Upper lobe of left lung (tissue), 6 donors: ENCODE data around the gene CTDNEP1. TPM values are rescaled to one million over a fixed set of nuclear protein-coding genes. Genes with fewer than 3 reads are reported as not detected.

ENCODE experiments used
- ATAC-seq, 2 donors: fragments of 200-7000 bp; cut with Tn5 transposase; one replicate each; pipeline ENCODE4 v1.9.1; 2022; ENCODE audit warnings: mild to moderate bottlenecking in 2 of 2, moderate library complexity in 2 of 2; ENCODE audit not compliant: low FRiP score in 2 of 2
- DNase-seq, 2 donors: peaks; one replicate each; pipeline ENCODE4 v3.0.0-alpha.2; 2019 to 2020
- H3K27ac ChIP-seq, 4 donors: fragments of 200-600 bp; sonication (generic); one replicate each; pipeline ENCODE4 v1.5.1; 2016 to 2019
- H3K27me3 ChIP-seq, 4 donors: fragments of 200-600 bp; sonication (generic); one replicate each; pipeline ENCODE4 v1.5.1; 2017 to 2019
- H3K36me3 ChIP-seq, 4 donors: fragments of 200-600 bp; sonication (generic); one replicate each; pipeline ENCODE4 v1.5.1; 2016 to 2019
- H3K4me1 ChIP-seq, 4 donors: fragments of 200-600 bp; sonication (generic); one replicate each; pipeline ENCODE4 v1.5.1; 2018 to 2019
- H3K4me3 ChIP-seq, 4 donors: fragments of 200-600 bp; sonication (generic); one replicate each; pipeline ENCODE4 v1.5.1; 2017 to 2019; ENCODE audit warnings: mild to moderate bottlenecking in 2 of 4, moderate library complexity in 1 of 4
- H3K9me3 ChIP-seq, 4 donors: fragments of 200-600 bp; sonication (generic); one replicate each; pipeline ENCODE4 v1.5.1; 2018 to 2019
- EP300 ChIP-seq, 4 donors: sonication (generic); formaldehyde crosslinking; IDR thresholded peaks; one replicate each; pipeline ENCODE4 v1.5.1; 2017; ENCODE audit warnings: antibody characterized with exemption in 4 of 4, control low read depth in 2 of 4
- POLR2A ChIP-seq, 4 donors: fragments of 450-650 bp; IDR thresholded peaks; one replicate each; pipeline ENCODE4 v1.5.1; 2016 to 2017; ENCODE audit warnings: antibody characterized with exemption in 4 of 4, mild to moderate bottlenecking in 2 of 4
- POLR2AphosphoS5 ChIP-seq, 2 donors: sonication (generic); formaldehyde crosslinking; IDR thresholded peaks; one replicate each; pipeline ENCODE4 v1.5.1; 2017; ENCODE audit warnings: antibody characterized with exemption in 2 of 2
- WGBS, 2 donors: methylation state at CpG; one replicate each; pipeline ENCODE4 v1.1.5; 2017 to 2018; 5-methylcytosine and 5-hydroxymethylcytosine counted together
- total RNA-seq, 6 donors: library from RNA; depleted of rRNA in 4 of 6; stranded (reverse); fragments of >200 nt in 4 of 6; gene quantifications; one replicate each; pipeline versions ENCODE4 v1.1.0 to v1.2.1, GENCODE V29; 2016 to 2021
- TF ChIP-seq, protein P1 (sequence below), 6 experiments: fragments of 450-650 bp in 4 of 6; fragments of 200-600 bp in 2 of 6; sonication (generic) in 2 of 6; IDR thresholded peaks; one replicate each; pipeline ENCODE4 v1.5.1; 2016 to 2019; ENCODE audit warnings: antibody characterized with exemption in 6 of 6
- donor health status: DM: no; HTN: no; CAD: no; lungs with moderate emphysema.
- donor health status: DM: no; HTN: yes; CAD: no; lungs with severe emphysema.

Gene CTDNEP1
- total RNA-seq, 6 donors from 2014 or later, result 62.9 to 139 (median 75.0) TPM

DNA sequence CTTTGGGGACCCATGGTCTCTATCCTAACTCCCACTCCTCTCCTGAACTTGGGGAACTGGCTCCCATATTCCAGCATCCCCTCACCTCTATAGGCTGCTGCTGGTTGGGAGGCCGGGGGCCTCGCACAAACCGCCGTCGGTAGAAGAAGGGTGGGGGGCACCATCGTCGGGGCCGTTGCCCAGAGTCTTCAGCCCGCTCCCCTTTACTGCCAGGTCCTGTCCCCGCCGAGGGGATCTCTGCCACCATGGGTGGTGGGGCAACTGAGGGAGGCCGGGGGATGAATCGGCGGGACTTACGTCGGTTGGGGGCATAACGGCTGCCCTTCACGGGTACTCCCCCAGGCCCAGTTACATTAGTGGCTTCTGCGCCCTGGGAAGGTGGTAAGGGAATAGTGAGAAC, 38.6 kb upstream of the CTDNEP1 start:
- ATAC-seq (no peak), DNase-seq (peak in 1 of 2 donors; percentile 58)
- WGBS, 2 donors, result 93 to 94% methylated on average over 19 of the region's 19 CpGs
- H3K9me3 ChIP-seq, result no peaks in the 10 kb centered on the region
- TF ChIP-seq POLR2A (IDR thresholded peaks at IDR 0.05) (no peak), POLR2AphosphoS5 (IDR thresholded peaks at IDR 0.05) (no peak), EP300 (IDR thresholded peaks at IDR 0.05) (no peak)
- TF ChIP-seq, protein P1, sequence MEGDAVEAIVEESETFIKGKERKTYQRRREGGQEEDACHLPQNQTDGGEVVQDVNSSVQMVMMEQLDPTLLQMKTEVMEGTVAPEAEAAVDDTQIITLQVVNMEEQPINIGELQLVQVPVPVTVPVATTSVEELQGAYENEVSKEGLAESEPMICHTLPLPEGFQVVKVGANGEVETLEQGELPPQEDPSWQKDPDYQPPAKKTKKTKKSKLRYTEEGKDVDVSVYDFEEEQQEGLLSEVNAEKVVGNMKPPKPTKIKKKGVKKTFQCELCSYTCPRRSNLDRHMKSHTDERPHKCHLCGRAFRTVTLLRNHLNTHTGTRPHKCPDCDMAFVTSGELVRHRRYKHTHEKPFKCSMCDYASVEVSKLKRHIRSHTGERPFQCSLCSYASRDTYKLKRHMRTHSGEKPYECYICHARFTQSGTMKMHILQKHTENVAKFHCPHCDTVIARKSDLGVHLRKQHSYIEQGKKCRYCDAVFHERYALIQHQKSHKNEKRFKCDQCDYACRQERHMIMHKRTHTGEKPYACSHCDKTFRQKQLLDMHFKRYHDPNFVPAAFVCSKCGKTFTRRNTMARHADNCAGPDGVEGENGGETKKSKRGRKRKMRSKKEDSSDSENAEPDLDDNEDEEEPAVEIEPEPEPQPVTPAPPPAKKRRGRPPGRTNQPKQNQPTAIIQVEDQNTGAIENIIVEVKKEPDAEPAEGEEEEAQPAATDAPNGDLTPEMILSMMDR (IDR thresholded peaks at IDR 0.05), result no peak
- H3K27me3 ChIP-seq, result peaks cover 0 to 16% (median 15%) of the 10 kb centered on the region in 4 donors
- H3K4me3 ChIP-seq, result no peak overlapping the region
- no peaks in the 10 kb centered on the region for H3K36me3 ChIP-seq
- no peak overlapping the region for H3K27ac ChIP-seq
- H3K4me1 ChIP-seq, result peaks cover 15 to 17% (median 16%) of the 10 kb centered on the region in 4 donors

DNA sequence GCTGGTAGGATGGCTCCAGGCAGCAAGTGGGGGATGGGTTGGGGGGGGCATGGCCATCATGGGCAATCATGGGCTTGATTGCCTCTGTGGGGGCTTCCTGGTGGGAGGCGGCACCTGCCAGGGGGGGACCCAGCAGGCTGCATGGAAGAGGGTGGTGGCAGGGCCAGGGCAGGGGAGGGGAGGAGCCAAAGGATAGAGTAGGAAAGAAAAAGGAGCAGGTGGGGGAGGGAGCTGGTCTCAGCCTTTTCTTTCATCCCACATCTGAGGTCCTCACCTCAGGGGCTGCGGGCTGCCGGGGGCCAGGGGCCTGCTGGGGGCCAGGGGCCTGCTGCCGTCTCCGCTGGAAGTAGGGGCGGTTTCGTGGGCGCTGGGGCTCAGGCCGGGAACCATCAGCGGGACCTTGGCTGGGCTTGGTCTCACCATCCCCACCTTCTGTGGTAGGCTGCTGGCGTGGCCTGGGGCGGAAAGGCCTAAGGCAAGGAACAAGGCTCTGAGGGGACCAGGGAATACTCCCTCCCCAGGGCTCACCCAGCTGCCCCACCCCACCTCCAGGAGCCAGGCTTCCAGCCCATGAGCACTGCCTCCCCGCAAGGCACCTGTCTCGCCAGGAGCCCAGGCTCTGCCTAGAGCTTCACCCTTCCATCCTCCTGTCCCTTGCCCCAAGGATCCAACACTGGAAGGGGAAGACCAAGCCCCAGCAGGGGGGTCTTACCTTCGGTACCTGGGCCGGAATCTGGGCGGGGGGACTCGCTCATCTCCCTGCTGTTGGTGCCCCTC, 37.9 kb upstream of the CTDNEP1 start:
- Histone ChIP-seq H3K4me1 (peaks cover 8 to 10% (median 9%) of the 10 kb centered on the region in 4 donors), H3K4me3 (no peak overlapping the region), H3K27ac (no peak overlapping the region), H3K9me3 (no peaks in the 10 kb centered on the region), H3K36me3 (no peaks in the 10 kb centered on the region), H3K27me3 (peaks cover 0 to 13% (median 9%) of the 10 kb centered on the region in 4 donors)
- 86 to 92% methylated on average over 9 to 18 of the region's 18 CpGs for WGBS, 2 donors
- ATAC-seq (no peak), DNase-seq (peak in 1 of 2 donors; percentile 70)
- TF ChIP-seq EP300 (IDR thresholded peaks at IDR 0.05) (no peak), POLR2A (IDR thresholded peaks at IDR 0.05) (no peak), POLR2AphosphoS5 (IDR thresholded peaks at IDR 0.05) (no peak)
- TF ChIP-seq, protein P1 (IDR thresholded peaks at IDR 0.05), result no peak

DNA sequence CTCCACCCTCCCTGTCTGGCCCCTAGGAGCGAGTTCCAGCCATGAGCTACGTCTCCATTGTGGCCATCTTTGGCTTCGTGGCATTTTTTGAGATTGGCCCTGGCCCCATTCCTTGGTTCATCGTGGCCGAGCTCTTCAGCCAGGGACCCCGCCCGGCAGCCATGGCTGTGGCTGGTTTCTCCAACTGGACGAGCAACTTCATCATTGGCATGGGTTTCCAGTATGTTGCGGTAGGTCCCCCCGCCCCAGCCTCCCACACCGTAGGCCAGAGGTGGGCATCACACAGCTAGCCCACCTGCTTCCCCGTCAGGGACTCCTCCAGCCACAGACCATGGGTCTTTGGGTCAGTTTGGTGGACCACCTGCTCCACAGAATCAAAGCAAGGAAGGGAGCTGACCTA, 34.1 kb upstream of the CTDNEP1 start:
- ATAC-seq (no peak), DNase-seq (peak in 1 of 2 donors; percentile 61)
- no peaks in the 10 kb centered on the region for H3K36me3 ChIP-seq
- H3K4me1 ChIP-seq, result peaks cover 19 to 24% (median 21%) of the 10 kb centered on the region in 4 donors
- WGBS, 2 donors, result 95 to 98% methylated on average over 8 to 12 of the region's 12 CpGs
- no peaks in the 10 kb centered on the region for H3K9me3 ChIP-seq
- peaks cover 0 to 12% (median 4%) of the 10 kb centered on the region in 4 donors for H3K27me3 ChIP-seq
- H3K27ac ChIP-seq, result no peak overlapping the region
- no peak overlapping the region for H3K4me3 ChIP-seq
- TF ChIP-seq EP300 (IDR thresholded peaks at IDR 0.05), result no peak
- no peak for TF ChIP-seq POLR2AphosphoS5 (IDR thresholded peaks at IDR 0.05)
- TF ChIP-seq POLR2A (IDR thresholded peaks at IDR 0.05), result no peak
- TF ChIP-seq, protein P1 (IDR thresholded peaks at IDR 0.05), result no peak

DNA sequence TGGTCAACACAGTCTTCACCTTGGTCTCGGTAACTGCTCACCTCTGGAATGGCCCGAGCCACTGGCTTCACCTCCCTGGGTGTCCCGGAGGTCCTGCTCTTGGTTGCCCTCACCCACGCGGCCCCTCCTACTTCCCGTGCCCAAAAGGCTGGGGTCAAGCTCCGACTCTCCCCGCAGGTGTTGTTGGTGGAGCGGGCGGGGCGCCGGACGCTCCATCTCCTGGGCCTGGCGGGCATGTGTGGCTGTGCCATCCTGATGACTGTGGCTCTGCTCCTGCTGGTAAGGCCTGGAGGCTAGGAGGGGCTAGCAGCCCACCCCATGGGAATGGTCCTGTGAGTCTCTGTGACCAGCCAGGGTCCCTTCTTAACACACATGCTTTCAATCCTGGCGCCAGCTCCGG, 33.4 kb upstream of the CTDNEP1 start:
- ATAC-seq (no peak), DNase-seq (peak in 1 of 2 donors; percentile 75)
- TF ChIP-seq POLR2A (IDR thresholded peaks at IDR 0.05), result no peak
- TF ChIP-seq POLR2AphosphoS5 (IDR thresholded peaks at IDR 0.05), result no peak
- TF ChIP-seq, protein P1 (IDR thresholded peaks at IDR 0.05), result no peak
- no peak for TF ChIP-seq EP300 (IDR thresholded peaks at IDR 0.05)
- Histone ChIP-seq H3K27ac (no peak overlapping the region), H3K4me3 (no peak overlapping the region), H3K9me3 (no peaks in the 10 kb centered on the region), H3K27me3 (peaks cover 0 to 12% (median 4%) of the 10 kb centered on the region in 4 donors), H3K36me3 (no peaks in the 10 kb centered on the region), H3K4me1 (peaks cover 23 to 29% (median 24%) of the 10 kb centered on the region in 4 donors)
- 94 to 96% methylated on average over 14 to 16 of the region's 16 CpGs for WGBS, 2 donors
